ENCODE results near the gene MTG1.

Gene MTG1

DNA sequence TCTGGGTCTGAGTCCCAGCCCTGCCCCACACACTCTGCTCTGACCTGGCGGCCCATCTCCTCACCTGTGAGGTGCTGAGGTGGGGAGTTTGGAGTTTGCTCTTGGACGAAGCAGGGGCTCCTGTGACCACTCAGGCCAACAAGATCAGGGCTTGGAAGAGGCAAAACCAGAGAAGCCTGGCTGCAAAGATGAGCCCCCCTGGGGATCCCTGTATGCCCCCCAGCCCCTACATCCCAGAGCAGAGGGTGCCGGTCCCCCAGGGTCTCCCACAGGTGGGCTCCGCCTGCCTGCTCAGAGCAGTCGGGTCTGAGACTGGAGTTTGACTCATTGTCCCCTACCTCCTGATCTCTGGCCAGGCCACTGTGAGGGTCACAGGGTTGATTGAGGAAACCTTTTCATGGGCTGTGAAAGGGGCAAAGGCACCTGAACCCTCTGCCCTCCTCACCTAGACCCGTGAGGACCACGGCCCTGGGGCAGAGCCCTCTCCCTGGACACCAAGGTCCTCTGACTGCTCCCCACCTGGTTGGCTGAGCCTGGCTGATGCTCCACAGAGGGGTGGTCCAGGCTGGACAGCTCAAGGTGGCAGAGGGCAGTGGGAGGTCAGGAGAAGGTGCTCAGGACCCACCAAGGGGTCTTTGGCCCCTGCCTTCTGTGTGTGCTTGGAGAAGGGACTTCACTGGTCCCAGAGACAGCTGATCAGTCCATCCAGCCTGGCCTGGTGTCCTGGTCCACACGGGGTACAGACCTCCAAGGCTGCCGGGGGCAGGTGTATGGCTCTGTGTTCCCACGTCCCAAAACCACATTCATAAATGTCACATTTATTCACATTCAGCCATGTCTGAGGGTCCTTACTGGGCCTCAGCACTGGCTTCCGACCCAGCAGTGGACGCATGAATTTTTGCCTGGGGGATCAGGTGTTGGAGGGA lies 50.6 kb downstream of the MTG1 start:
- H3K4me1 ChIP-seq, result peaks cover 9 to 18% (median 13%) of the 10 kb centered on the region in 10 experiments; a peak in 19 of 20 replicates
- H3K9me3 ChIP-seq (replicated peaks in 1 of 11), result peaks cover 50 to 58% (median 54%) of the 10 kb centered on the region in 11 experiments
- H4K20me1 ChIP-seq, result peaks cover 0 to 4% (median 0%) of the 10 kb centered on the region in 11 experiments; a peak in 1 of 22 replicates
- no peaks in the 10 kb centered on the region for H3K27me3 ChIP-seq
- no peak overlapping the region for H3K9ac ChIP-seq
- H3K4me2 ChIP-seq, result no peak overlapping the region
- no peak for TF ChIP-seq Cebpa-rat (IDR thresholded peaks at IDR 0.05)
- H3K36me3 ChIP-seq, result peaks cover 0 to 3% (median 0%) of the 10 kb centered on the region in 11 experiments; a peak in 1 of 22 replicates
- H3K27ac ChIP-seq, result no peak overlapping the region
- no peak overlapping the region for H3K4me3 ChIP-seq

GRCh38 chr10:133445268-133445732 lies 51.3 kb downstream of the MTG1 start:
- Histone ChIP-seq H3K4me1 (peaks cover 9 to 18% (median 13%) of the 10 kb centered on the region in 10 experiments; a peak in 19 of 20 replicates), H3K9ac (no peak overlapping the region), H3K27me3 (no peaks in the 10 kb centered on the region), H4K20me1 (peaks cover 0 to 4% (median 0%) of the 10 kb centered on the region in 11 experiments; a peak in 1 of 22 replicates), H3K36me3 (peaks cover 0 to 3% (median 0%) of the 10 kb centered on the region in 11 experiments; a peak in 1 of 22 replicates), H3K4me3 (no peak overlapping the region), H3K4me2 (no peak overlapping the region), H3K9me3 (replicated peaks in 1 of 11) (peaks cover 50 to 60% (median 55%) of the 10 kb centered on the region in 11 experiments), H3K27ac (no peak overlapping the region)
- TF ChIP-seq Cebpa-rat (IDR thresholded peaks at IDR 0.05), result no peak

- peaks cover 0 to 3% (median 0%) of the 10 kb centered on the region in 11 experiments; a peak in 1 of 22 replicates for H3K36me3 ChIP-seq
- no peak overlapping the region for H3K4me3 ChIP-seq
- H3K4me1 ChIP-seq, result peaks cover 9 to 18% (median 13%) of the 10 kb centered on the region in 10 experiments; a peak in 19 of 20 replicates
- no peak overlapping the region for H3K27ac ChIP-seq
- no peaks in the 10 kb centered on the region for H3K27me3 ChIP-seq
- H4K20me1 ChIP-seq, result peaks cover 0 to 4% (median 0%) of the 10 kb centered on the region in 11 experiments; a peak in 1 of 22 replicates
- H3K9me3 ChIP-seq (replicated peaks in 1 of 11), result peaks cover 50 to 60% (median 55%) of the 10 kb centered on the region in 11 experiments
- TF ChIP-seq Cebpa-rat (IDR thresholded peaks at IDR 0.05), result no peak
- H3K4me2 ChIP-seq, result no peak overlapping the region
- H3K9ac ChIP-seq, result no peak overlapping the region
Observed at GRCh38 chr10:133445751-133446708, 52.1 kb downstream of the MTG1 start.

DNA sequence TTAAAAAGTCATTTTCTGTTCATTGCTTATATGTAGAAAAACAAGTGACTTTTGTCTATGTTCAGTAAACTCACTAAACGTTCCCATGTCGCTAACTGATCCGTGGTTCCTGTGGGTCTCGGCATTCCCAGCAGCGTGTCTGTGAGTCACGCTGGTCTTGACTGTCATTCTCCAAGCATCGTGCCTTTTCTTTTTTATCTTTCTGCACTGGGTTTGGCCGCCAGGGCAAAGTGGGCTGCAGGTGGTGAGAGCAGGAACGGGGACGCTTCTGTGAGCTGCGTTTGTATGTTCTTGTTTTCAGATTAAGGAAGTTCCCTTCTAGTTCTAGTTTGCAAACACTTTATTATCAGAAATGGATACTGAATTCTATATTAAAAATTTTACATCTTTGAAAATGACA lies 53.0 kb downstream of the MTG1 start:
- TF ChIP-seq Cebpa-rat (IDR thresholded peaks at IDR 0.05), result no peak
- peaks cover 50 to 60% (median 55%) of the 10 kb centered on the region in 11 experiments for H3K9me3 ChIP-seq (replicated peaks in 1 of 11)
- H3K36me3 ChIP-seq, result peaks cover 0 to 3% (median 0%) of the 10 kb centered on the region in 11 experiments; a peak in 1 of 22 replicates
- peaks cover 8 to 13% (median 10%) of the 10 kb centered on the region in 10 experiments; a peak in 19 of 20 replicates for H3K4me1 ChIP-seq
- no peak overlapping the region for H3K4me3 ChIP-seq
- no peak overlapping the region for H3K27ac ChIP-seq
- no peaks in the 10 kb centered on the region for H3K27me3 ChIP-seq
- H3K4me2 ChIP-seq, result no peak overlapping the region
- H3K9ac ChIP-seq, result no peak overlapping the region
- 0 out of 22 replicates have a peak, but pooled peaks cover 0 to 3% (median 0%) of the 10 kb centered on the region in 11 experiments for H4K20me1 ChIP-seq

DNA sequence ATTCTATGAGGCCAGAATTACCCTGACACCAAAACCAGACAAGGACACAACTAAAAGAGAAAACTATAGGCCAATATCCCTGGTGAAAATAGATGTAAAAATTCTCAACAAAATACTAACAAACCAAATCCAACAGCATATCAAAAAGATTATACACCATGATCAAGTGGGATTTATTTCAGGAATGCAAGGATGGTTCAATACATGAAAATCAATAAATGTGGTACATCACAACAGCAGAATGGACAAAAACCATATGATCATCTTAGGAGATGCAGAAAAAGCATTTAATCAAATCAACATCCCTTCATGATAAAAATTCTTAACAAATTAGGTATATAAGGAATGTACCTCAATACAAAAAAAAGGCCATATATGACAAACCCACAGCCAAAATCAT lies 54.2 kb downstream of the MTG1 start:
- no peak overlapping the region; a peak in 1 of 20 replicates for H3K4me3 ChIP-seq
- H3K27ac ChIP-seq, result no peak overlapping the region
- H3K36me3 ChIP-seq, result peaks cover 0 to 3% (median 0%) of the 10 kb centered on the region in 11 experiments; a peak in 1 of 22 replicates
- no peak for TF ChIP-seq Cebpa-rat (IDR thresholded peaks at IDR 0.05)
- no peaks in the 10 kb centered on the region for H3K27me3 ChIP-seq
- no peak overlapping the region for H3K9ac ChIP-seq
- no peak overlapping the region for H3K4me2 ChIP-seq
- no peaks in the 10 kb centered on the region for H4K20me1 ChIP-seq
- H3K4me1 ChIP-seq, result peaks cover 0 to 1% (median 0%) of the 10 kb centered on the region in 10 experiments; a peak in 2 of 20 replicates
- peaks cover 50 to 60% (median 55%) of the 10 kb centered on the region in 11 experiments for H3K9me3 ChIP-seq (replicated peaks in 1 of 11)

- Histone ChIP-seq H3K27me3 (no peaks in the 10 kb centered on the region), H3K9me3 (replicated peaks in 1 of 11) (peaks cover 29 to 37% (median 32%) of the 10 kb centered on the region in 11 experiments), H3K4me1 (peaks cover 0 to 10% (median 4%) of the 10 kb centered on the region in 10 experiments; a peak in 10 of 20 replicates)
Observed at GRCh38 chr10:133451346-133451745, 57.4 kb downstream of the MTG1 start.

DNA sequence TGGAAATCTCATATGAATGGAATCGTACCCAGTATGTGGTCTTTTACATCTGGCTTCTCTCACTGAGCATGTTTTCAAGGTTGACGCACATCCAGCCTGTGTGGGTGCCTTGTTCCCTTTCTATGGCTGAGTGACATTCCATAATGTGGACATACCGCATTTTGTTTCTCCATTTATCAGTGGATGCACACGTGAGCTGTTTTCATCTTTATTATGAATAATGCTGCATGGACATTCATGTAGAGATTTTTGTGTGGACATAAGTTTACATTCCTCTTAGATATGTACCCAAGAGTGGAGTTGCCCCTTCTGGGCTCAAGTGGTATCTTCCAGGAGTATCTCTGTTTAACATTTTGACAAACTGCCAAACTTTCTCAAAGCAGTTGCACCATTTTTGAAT lies 58.5 kb downstream of the MTG1 start:
- Histone ChIP-seq H3K9ac (no peak overlapping the region), H3K27me3 (no peaks in the 10 kb centered on the region), H3K4me2 (no peak overlapping the region), H3K27ac (no peak overlapping the region), H3K36me3 (no peaks in the 10 kb centered on the region), H4K20me1 (no peaks in the 10 kb centered on the region), H3K4me3 (no peak overlapping the region), H3K4me1 (peaks cover 0 to 10% (median 4%) of the 10 kb centered on the region in 10 experiments; a peak in 10 of 20 replicates), H3K9me3 (replicated peaks in 1 of 11) (peaks cover 18 to 26% (median 21%) of the 10 kb centered on the region in 11 experiments)
- TF ChIP-seq Cebpa-rat (IDR thresholded peaks at IDR 0.05), result no peak

More at GRCh38 chr10:133451346-133451745, 57.4 kb downstream of the MTG1 start:
- peaks cover 0 to 3% (median 0%) of the 10 kb centered on the region in 11 experiments; a peak in 1 of 22 replicates for H3K36me3 ChIP-seq
- no peaks in the 10 kb centered on the region for H4K20me1 ChIP-seq
- H3K27ac ChIP-seq, result no peak overlapping the region
- TF ChIP-seq Cebpa-rat (IDR thresholded peaks at IDR 0.05), result no peak
- H3K4me3 ChIP-seq, result no peak overlapping the region
- no peak overlapping the region for H3K9ac ChIP-seq
- no peak overlapping the region for H3K4me2 ChIP-seq

DNA sequence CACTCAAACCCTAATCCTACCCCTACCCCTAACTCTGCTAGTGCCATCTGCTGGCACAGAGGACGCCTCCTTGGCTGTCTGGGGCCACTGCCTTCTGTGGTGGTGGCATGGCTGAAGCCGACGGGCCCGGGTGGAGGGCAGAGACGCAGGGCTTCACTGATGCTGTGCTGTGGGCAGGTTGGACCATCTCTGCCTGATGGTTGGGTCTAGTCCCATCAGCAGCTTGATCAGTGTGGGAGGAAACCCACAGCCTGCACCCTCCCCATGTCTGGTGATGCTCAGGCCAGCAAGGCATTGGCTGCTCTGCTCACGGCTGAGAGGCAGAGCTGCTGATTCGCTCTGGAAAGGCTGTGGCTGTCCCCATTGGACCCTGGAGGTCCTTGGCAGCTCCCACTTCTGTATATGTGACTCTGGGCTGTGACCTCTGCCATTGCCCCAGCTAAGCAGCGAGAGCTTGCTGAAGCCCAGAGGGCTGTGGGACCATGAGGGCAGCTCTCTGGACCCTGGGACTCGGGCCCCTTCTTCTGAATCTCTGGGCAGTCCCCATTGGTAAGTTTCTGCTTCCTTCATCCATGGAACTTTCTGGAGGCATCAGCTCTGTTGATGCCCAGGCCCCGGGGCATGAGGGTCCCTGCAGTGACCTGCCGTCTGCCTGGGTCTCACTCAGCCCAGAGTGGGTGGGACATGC lies 59.7 kb downstream of the MTG1 start, which contains the start of gene SCART1:
Gene SCART1 (plus strand): TSS at position 430 of the 688 bp plus-strand sequence. CDS start 53 bp downstream, at position 483.
- H3K4me3 ChIP-seq, result no peak within 1 kb of the TSS
- H3K27me3 ChIP-seq, result no peaks in the 10 kb centered on the region
- no peaks in the 10 kb centered on the region for H4K20me1 ChIP-seq
- H3K4me2 ChIP-seq, result no peak within 1 kb of the TSS
- peaks cover 0 to 10% (median 4%) of the 10 kb centered on the region in 10 experiments; a peak in 10 of 20 replicates for H3K4me1 ChIP-seq
- H3K9ac ChIP-seq, result no peak within 1 kb of the TSS
- no peak within 1 kb of the TSS for H3K27ac ChIP-seq
- peaks cover 6 to 14% (median 9%) of the 10 kb centered on the region in 11 experiments for H3K9me3 ChIP-seq (replicated peaks in 1 of 11)
- no peak for TF ChIP-seq Cebpa-rat (IDR thresholded peaks at IDR 0.05)
- no peaks in the 10 kb centered on the region for H3K36me3 ChIP-seq

All from BLaER1 treated with 17β-estradiol and CSF1 and Interleukin-3, amounts not matched to agents 10 nM and 100 nM (cell line).